ENCODE results near the gene TBCC. TPM values are rescaled to one million over a fixed set of nuclear protein-coding genes. Genes with fewer than 3 reads are reported as not detected.

Gene TBCC
- total RNA-seq, 4 donors from 2014 or later: 16.2 to 32.9 (median 24.8) TPM

- TF ChIP-seq POLR2A (IDR thresholded peaks at IDR 0.05) (no peak), CTCF (IDR thresholded peaks at IDR 0.05) (no peak)
- H3K27me3 ChIP-seq: no peaks in the 10 kb centered on the region
- H3K4me3 ChIP-seq: no peak overlapping the region
- H3K4me1 ChIP-seq: peaks cover 14 to 78% (median 28%) of the 10 kb centered on the region in 3 donors
- peak overlapping the region in 1 of 4 donors; percentile 14 for H3K27ac ChIP-seq
- WGBS, 2 donors: 38 to 51% methylated on average over 4 of the region's 4 CpGs
- no peak for DNase-seq
- H3K36me3 ChIP-seq: peaks cover 0 to 4% (median 0%) of the 10 kb centered on the region in 3 donors
- intact Hi-C loops (cut with DNase I): no loop called here
- no peaks in the 10 kb centered on the region for H3K9me3 ChIP-seq
These were observed 42.8 kb upstream of the TBCC start for GRCh38 chr6:42788671-42789070.

- 77 to 82% methylated on average over 2 of the region's 2 CpGs for WGBS, 2 donors
- peaks cover 14 to 76% (median 28%) of the 10 kb centered on the region in 3 donors for H3K4me1 ChIP-seq
- H3K36me3 ChIP-seq: peaks cover 0 to 4% (median 0%) of the 10 kb centered on the region in 3 donors
- no peaks in the 10 kb centered on the region for H3K27me3 ChIP-seq
- H3K4me3 ChIP-seq: peak overlapping the region in 1 of 4 donors; percentile 24
- TF ChIP-seq POLR2A (IDR thresholded peaks at IDR 0.05) (no peak), CTCF (IDR thresholded peaks at IDR 0.05) (no peak)
- no peak for DNase-seq
- peak overlapping the region in 3 of 4 donors; percentile 35 to 99 (median 49) for H3K27ac ChIP-seq
- H3K9me3 ChIP-seq: no peaks in the 10 kb centered on the region
- intact Hi-C loops (cut with DNase I): no loop called here
These were observed 41.2 kb upstream of the TBCC start for GRCh38 chr6:42787063-42787472.

- WGBS, 2 donors: 78 to 82% methylated on average over 3 of the region's 3 CpGs
- Histone ChIP-seq H3K4me3 (peak overlapping the region in 1 of 4 donors; percentile 94), H3K27ac (peak overlapping the region in 3 of 4 donors; percentile 35 to 99 (median 49)), H3K27me3 (no peaks in the 10 kb centered on the region), H3K4me1 (peaks cover 14 to 70% (median 28%) of the 10 kb centered on the region in 3 donors), H3K36me3 (peaks cover 0 to 4% (median 0%) of the 10 kb centered on the region in 3 donors), H3K9me3 (no peaks in the 10 kb centered on the region)
- DNase-seq: no peak
- TF ChIP-seq POLR2A (IDR thresholded peaks at IDR 0.05) (no peak), CTCF (IDR thresholded peaks at IDR 0.05) (no peak)
- intact Hi-C loops (cut with DNase I): no loop called here
These were observed 40.7 kb upstream of the TBCC start for GRCh38 chr6:42786525-42786985.

- Histone ChIP-seq H3K4me1 (peaks cover 14 to 73% (median 23%) of the 10 kb centered on the region in 3 donors), H3K27ac (peak overlapping the region; percentile 99 to 100 (median 99)), H3K9me3 (no peaks in the 10 kb centered on the region), H3K27me3 (no peaks in the 10 kb centered on the region), H3K4me3 (peak overlapping the region; percentile 78 to 94 (median 88)), H3K36me3 (peaks cover 0 to 4% (median 0%) of the 10 kb centered on the region in 3 donors)
- WGBS, 2 donors: 17 to 29% methylated on average over 10 to 11 of the region's 12 CpGs
- intact Hi-C loops (cut with DNase I): loop anchor here (5.0 kb wide), 1 partner anchor 38 kb away; the partner anchor contains the start of gene TBCC
- no peak for TF ChIP-seq POLR2A (IDR thresholded peaks at IDR 0.05)
- no peak for TF ChIP-seq CTCF (IDR thresholded peaks at IDR 0.05)
- no peak for DNase-seq
These were observed 39.0 kb upstream of the TBCC start for GRCh38 chr6:42784717-42785498.

Data from esophagus squamous epithelium (tissue), 5 donors.